ES-I3 (cell line): Measurements from ENCODE around the gene HES6.

Experiments
- H3K36me3 ChIP-seq: 2 replicates; pipeline ENCODE4 v1.6.1; 2013; ENCODE audit warnings: mild to moderate bottlenecking, low read length, control low read depth, moderate library complexity; ENCODE audit not compliant: insufficient read depth
- H3K4me1 ChIP-seq: 2 replicates; pipeline ENCODE4 v1.6.1; 2013; ENCODE audit warnings: mild to moderate bottlenecking, control low read depth, low read length; ENCODE audit not compliant: insufficient read depth
- H3K9ac ChIP-seq: 2 replicates; pipeline ENCODE4 v1.6.1; 2013; ENCODE audit warnings: low read depth, mild to moderate bottlenecking, low read length, moderate library complexity
- H3K9me3 ChIP-seq: 2 replicates; pipeline ENCODE4 v1.6.1; 2013; ENCODE audit warnings: mild to moderate bottlenecking, low read length, moderate library complexity; ENCODE audit not compliant: control insufficient read depth, insufficient read depth

HES6 gene

DNA sequence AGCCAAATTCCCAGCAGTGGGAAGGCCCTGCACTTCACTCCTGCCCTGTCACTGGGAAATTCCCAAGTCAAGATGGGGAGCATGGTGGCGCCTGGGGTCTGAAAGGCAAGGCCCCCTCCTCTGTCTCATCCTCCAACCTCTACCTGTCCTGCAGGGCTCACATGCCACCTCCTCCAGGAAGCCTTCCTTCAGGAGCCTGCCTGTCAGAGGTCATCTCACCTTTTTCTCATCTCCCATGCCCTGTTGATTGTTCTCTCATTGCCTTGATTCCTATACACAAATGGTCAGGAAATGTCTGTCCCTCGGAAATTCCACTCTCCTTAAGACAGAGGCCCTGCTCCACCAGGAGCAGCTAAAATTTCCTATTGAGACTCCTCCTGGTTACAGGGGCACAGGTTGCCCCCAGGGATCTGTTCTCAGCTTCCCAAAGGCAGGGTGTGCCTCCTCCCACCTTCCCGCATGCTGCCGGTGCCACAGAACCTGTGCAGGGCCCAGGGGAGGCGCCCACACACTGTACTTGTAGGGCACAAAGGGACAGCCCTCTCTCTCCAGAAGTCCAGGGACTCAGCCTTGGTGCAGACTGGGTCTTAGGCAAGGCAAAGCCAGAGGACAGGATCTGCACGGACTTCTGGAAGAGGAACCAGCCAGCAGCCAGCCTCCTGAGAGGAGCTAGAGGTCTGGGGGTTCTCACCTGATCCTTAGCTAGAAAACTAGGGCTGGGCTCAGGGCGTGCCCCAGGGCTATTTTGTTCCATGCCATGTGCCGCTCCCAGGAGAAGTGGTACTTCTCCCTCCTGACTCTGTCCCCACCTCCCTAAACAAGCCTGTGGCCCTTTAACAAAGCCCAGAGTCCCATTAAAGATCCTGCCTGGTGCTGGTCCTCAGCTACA lies 12.9 kb downstream of the HES6 start:
- Histone ChIP-seq H3K9ac (no peak overlapping the region), H3K4me1 (peaks cover 9% of the 10 kb centered on the region; the same call in 1 of the 2 replicates), H3K9me3 (no peaks in the 10 kb centered on the region), H3K36me3 (no peaks in the 10 kb centered on the region)

DNA sequence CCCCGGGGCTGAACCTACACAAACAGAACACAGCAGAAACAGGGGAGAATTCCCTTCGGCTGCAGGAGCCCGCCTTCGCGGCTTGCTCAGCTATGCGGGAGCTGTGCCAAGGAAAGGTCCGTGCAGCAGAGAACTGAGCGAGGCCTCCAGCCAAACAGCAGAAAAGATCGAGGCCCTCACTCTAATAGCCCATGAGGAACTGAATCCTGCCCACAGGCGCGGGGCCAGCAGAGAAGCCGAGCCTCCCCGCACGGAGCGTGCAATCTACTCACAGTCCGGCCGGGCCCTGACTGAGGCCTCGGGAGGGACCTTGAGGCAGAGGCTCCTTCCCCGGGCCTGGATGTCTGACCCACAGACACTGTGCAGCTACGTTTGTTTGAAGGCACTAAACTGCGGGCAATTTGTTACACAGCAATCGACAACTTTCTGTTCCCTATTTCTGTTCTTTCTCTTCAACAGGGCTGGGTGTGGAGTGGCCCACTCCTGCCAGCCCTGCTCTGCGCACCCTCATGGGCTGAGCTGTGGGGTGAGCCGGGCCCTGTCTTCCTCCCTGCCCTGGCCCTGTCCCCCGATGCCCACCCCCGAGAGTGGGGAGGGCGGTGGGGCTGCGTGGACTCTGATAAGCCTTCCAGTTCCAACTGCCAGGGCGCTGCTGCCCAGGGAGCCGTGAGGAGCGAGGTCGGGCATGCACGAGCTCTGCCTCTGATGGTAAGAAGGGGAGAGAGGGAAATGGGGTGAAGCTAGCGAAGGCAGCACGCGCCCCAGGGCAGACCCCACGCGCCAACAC lies 13.7 kb downstream of the HES6 start:
- peaks cover 9% of the 10 kb centered on the region; the same call in 1 of the 2 replicates for H3K4me1 ChIP-seq
- no peaks in the 10 kb centered on the region for H3K36me3 ChIP-seq
- H3K9ac ChIP-seq, result no peak overlapping the region
- H3K9me3 ChIP-seq, result no peaks in the 10 kb centered on the region

DNA sequence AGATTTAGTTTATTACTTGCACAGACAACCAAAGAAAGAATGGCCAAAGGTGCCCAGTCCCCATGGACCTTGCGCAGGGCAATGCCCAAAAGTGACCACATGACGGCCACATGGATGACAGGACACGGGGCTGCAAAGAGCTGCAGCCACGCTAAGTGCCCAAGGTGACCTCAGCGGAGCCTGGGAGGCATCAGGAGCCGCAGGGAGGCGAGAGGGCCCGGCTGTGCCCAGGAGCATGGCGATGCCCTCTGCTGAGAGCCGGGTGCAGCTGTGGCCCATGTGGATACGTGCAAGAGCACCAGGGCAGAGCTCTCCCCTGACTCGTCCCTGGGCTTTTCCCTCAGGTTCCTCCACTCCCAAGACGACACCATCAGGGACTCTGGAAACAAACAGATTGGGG lies 14.7 kb downstream of the HES6 start:
- Histone ChIP-seq H3K9me3 (no peaks in the 10 kb centered on the region), H3K4me1 (0 out of 2 replicates have a peak, but pooled peaks cover 9% of the 10 kb centered on the region), H3K9ac (no peak overlapping the region), H3K36me3 (no peaks in the 10 kb centered on the region)

DNA sequence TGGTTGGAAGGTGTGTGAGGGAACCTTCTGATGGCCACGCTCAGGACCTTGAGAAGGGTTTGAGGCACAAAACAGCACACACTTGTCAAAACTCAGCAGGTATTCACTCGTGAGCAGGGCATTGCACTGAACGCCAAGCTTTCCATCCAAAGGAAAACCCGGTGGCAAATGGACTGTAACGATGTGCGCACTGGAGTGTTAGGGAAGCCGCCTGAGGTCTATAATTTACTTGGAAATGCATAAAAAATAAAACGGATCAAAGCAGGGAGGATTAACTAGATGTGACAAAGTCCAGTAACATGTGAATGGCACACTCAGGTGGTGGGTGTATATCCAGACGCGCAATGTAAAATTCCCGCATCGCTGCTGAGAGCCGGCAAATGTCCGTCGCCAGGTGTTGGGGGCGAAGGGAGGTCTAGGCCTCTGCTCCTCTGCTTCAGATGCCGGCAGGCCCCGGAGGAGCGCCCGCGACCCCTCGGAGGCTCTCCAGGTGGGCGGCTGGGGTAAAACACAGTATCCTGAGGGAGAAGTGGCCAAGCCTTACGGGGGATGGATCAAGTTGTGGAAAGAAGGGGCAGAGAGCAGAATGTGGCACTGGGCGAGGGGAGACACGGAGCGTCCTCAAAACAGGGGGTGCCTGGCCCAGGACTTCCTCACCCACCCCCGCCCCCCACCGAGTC lies 15.3 kb downstream of the HES6 start:
- H3K4me1 ChIP-seq, result 0 out of 2 replicates have a peak, but pooled peaks cover 9% of the 10 kb centered on the region

DNA sequence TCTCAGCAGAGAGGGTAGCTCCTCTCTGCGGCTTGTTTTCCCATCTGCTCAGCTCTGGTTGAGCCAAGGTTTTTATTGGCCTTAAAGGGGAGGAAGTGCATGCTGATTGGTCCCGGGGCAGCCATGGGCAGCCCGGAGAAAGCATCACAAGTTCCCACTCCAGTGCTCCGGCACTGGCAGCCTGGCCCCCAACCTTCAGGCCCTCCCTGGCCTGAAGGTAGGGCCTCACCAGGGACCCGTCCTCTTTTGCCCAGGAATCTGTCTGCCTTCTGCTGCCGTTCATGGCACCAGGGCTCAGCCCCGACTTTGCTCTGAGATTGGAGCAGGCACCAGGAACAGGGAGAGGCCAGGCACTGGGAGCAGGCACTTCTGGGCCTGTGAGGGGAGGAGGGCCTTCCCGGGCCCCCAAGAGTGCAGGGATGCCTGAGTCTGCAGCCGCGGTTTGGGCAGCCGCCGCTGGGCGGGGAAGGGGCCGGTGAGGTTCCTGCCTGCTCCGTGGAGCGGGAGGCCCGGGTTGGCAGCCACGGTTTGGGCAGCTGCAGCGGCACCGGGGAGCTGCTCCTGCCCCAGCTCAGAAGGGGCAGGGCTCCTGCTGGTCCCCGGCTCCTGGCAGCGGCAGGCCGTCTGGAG lies 18.8 kb downstream of the HES6 start:
- Histone ChIP-seq H3K4me1 (no peaks in the 10 kb centered on the region), H3K9ac (no peak overlapping the region), H3K36me3 (no peaks in the 10 kb centered on the region), H3K9me3 (no peaks in the 10 kb centered on the region)

More for the DNA sequence above, 15.3 kb downstream of the HES6 start:
- Histone ChIP-seq H3K9ac (no peak overlapping the region), H3K9me3 (no peaks in the 10 kb centered on the region), H3K36me3 (no peaks in the 10 kb centered on the region)

DNA sequence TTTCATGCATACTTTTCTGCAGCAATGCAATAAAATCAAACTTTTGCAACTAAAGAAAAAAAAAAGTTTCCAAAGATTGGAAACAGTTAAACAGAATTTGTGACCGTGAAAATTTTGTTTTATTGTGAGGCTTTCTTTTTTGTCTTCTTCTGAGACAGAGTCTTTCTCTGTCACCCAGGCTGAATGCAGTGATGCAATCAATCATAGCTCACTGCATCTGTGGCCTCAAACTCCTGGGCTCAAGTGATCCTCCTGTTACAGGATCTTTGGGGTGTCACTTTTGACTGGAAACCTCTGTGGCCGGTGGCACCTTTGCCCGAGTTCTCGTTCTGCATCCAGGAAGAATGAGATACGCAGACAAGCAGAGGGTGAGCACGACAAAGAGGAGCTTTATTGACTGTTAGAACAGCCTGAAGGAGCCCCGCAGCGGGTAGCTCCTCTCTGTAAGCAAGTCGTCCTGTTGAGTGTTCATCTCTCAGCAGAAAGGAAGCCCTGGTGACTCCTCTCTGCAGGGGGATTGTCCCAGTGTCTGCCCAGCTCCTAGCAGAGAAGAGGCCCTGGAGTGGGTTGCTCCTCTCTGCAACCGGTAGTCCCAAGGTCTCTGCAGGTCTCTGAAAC lies 19.5 kb downstream of the HES6 start:
- no peaks in the 10 kb centered on the region for H3K4me1 ChIP-seq
- no peak overlapping the region for H3K9ac ChIP-seq
- H3K9me3 ChIP-seq, result no peaks in the 10 kb centered on the region
- no peaks in the 10 kb centered on the region for H3K36me3 ChIP-seq

DNA sequence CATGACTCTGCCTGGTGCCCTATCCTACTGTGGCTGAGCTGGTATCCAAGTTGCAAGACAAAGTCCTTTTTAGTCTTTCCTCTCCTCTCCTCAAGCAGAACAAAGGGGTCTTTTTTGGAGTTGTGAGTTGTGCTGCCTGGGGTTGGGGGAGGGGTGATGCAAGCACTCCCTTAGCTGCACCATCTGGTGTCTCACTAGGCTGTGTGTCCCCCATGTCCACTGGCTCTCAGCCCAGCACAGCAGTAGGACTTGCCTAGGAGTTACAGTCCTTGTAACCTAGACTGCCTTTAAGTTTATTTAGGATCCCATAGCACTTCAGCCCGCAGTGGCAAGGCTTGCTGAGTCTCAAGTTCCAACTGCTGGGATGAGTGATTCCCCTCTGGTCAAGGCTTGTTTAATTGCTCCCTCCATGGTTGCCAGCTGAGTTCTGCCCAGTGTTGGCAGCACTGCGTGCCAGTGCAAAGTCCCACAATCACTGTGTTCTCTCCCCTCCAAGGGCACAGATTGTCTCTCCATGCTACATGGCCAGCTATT lies 23.1 kb downstream of the HES6 start:
- H3K4me1 ChIP-seq, result no peaks in the 10 kb centered on the region
- no peak overlapping the region for H3K9ac ChIP-seq
- H3K36me3 ChIP-seq, result no peaks in the 10 kb centered on the region
- H3K9me3 ChIP-seq, result no peaks in the 10 kb centered on the region

DNA sequence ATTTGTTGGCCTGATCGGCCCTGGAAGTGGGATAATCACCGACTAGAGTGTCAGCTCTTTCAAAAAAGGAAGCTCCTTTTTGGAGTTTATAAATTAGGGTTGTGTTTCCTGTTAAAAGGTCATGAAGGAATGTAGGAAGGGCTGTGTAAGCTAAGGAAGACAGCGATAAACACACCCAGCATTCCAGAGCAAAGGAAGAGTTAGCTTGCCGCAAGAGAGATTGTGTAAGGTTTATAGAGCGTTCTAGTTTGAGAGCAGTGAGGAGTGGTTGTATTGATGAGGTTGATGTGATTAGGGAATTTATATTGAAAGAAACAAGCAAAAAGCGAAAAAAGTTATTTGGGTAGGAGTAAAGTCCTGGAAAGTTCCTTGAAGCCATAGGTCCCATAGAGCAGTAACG lies 32.8 kb downstream of the HES6 start:
- H3K4me1 ChIP-seq, result no peaks in the 10 kb centered on the region
- no peaks in the 10 kb centered on the region for H3K9me3 ChIP-seq
- H3K9ac ChIP-seq, result no peak overlapping the region
- H3K36me3 ChIP-seq, result no peaks in the 10 kb centered on the region

DNA sequence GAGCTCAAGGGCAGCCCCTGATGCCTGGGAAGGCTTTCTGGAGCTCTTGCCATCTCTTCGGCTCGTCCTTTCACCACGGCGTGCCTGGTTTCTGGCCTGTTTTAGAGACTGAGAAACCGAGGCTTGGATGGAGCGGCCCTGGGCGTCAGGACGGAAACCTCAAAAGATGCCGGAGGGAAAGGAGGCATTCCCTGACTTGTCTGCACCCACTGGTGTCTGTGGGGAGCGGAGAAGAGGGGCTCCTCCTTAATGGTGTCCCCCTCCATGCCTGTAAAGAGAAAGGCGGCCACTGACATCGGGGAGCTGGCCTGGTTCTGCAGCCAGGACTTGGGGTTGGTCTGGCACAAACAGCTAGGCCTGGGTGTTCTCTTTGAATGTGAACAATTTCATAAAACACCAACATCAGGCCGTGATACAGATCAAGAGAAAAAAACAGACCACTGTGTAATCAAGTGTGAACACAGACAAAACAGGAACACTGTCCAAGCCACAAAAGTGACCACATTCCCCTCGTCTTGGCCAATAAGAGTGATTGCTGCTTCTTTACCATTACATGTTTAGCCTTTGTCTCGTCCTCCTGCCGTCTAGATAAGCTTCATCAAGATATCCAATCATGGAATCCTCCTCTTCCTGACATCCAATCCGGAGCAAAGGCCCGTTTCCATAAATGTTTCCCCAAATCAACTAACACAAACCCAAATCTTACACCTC lies 35.7 kb downstream of the HES6 start:
- Histone ChIP-seq H3K9me3 (no peaks in the 10 kb centered on the region), H3K4me1 (no peaks in the 10 kb centered on the region)

DNA sequence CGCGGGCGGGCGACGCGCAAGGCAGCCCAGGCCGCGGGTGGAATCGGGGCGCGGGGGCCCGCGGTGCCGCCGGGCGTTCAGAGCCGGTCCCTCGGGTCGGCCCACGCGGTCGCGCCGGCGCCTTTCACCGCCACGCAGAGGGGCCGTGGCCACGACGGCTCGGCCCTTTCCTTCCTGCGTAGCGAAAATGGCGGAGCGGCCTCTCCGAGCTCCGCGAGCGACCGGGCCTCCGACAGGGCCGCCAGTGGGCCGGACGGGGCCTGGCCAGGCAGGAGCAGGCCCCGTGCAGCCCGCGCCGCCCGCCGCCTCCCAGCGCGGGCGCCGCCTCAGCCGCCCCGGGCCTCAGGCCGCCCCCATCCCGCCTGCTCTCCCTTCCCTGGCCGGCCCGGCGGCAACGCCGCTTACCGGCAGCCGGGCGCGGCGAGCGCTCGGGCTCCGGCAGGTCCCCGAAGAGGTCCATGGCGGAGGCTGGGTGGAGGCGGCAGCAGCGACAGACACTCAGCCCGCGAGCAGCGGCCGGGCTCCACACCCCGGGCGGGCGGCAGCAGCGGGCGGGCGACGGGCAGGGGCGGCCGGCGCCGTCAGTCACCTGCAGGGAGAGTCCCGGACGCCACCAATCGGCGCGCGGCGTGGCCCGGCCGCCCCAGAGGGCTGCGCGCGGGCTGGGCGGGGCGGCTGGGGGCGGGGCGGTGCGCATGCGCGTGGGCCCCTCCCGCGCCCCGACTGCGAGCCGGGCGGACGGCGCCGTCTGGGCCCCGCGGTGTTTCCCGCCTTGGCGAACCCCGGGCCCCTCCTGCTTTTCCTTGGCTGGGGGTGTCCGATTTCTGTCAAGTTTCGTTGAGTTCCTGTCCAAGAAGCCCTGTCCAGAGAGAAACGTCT lies 36.5 kb downstream of the HES6 start, which contains the start of gene ILKAP:
ILKAP (minus strand) TSS at position 602 of the 879 bp plus-strand sequence; CDS start at position 460, 142 bp downstream.
- Histone ChIP-seq H3K4me1 (no peaks in the 10 kb centered on the region), H3K9me3 (no peaks in the 10 kb centered on the region), H3K9ac (peak within 1 kb of the TSS; percentile 91), H3K36me3 (no peaks in the 10 kb centered on the region)

More for the DNA sequence above, 35.7 kb downstream of the HES6 start:
- H3K36me3 ChIP-seq, result no peaks in the 10 kb centered on the region
- H3K9ac ChIP-seq, result peak overlapping the region; percentile 60

DNA sequence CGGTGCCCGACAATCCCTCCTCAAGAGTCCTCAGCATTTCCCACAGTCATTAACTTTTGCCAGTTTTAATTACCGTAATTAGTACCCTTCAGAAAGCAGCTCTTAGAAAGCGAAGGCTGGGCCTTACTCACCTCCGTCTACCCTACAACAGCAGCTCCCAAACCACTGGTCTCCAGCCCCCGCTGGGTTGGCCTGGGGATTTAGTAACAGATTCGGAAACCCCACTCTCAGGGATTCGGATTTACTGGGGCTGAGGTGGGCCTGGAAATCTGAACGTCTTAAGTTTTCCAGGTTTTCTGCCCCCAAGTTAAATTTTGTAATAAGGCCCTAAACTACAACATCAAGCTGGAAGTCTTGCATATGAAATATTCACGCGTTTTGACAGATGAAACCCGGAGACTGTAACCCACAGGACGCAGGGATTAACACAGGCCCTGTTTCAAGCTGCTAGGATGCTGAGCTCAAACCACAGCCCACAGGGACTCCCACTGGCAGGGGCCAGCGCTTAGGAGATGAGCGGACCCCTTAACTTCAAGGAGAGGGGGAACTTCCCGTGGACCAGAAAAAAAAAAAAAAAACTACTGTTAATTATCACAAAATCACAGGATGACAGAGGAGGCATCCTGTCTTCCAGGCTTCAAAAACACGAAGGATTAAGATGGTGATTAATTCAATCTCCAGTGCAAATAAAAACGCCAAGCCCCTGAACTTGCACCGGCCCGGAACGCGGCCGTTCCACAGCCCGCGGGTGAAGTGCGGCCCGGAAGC lies 37.3 kb downstream of the HES6 start:
- no peaks in the 10 kb centered on the region for H3K9me3 ChIP-seq
- no peaks in the 10 kb centered on the region for H3K36me3 ChIP-seq
- peak overlapping the region; percentile 91 for H3K9ac ChIP-seq
- H3K4me1 ChIP-seq, result no peaks in the 10 kb centered on the region

DNA sequence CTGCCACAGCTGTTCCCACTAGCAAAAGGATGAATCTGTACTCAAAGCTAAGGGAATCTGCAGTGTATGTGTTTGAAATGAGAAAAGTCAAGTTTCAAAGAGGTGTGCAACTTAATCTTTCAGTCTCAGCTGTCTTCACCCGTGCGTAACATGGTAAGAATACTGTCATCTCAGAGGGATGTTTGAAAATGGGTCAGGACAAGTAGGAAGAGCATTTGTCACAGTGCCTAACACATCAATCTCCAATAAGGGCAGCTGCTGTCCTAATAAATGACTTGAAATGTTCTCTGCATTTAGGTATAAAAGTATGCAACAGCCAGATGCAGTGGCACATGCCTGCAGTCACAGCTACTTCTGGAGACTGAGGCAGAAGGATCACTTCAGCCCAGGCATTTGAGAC lies 49.4 kb downstream of the HES6 start:
- peaks cover 30% of the 10 kb centered on the region for H3K36me3 ChIP-seq
- H3K9ac ChIP-seq, result no peak overlapping the region
- H3K9me3 ChIP-seq, result no peaks in the 10 kb centered on the region
- H3K4me1 ChIP-seq, result no peaks in the 10 kb centered on the region
